GM21723 (cell line): ENCODE results near the gene KRTAP10-2.

Source experiments
- ATAC-seq: cut with Tn5 transposase; IDR thresholded peaks from one replicate; pipeline ENCODE4 v1.9.1; 2021; ENCODE audit warnings: mild to moderate bottlenecking, moderate library complexity; ENCODE audit not compliant: unreplicated experiment

The KRTAP10-2 gene

DNA sequence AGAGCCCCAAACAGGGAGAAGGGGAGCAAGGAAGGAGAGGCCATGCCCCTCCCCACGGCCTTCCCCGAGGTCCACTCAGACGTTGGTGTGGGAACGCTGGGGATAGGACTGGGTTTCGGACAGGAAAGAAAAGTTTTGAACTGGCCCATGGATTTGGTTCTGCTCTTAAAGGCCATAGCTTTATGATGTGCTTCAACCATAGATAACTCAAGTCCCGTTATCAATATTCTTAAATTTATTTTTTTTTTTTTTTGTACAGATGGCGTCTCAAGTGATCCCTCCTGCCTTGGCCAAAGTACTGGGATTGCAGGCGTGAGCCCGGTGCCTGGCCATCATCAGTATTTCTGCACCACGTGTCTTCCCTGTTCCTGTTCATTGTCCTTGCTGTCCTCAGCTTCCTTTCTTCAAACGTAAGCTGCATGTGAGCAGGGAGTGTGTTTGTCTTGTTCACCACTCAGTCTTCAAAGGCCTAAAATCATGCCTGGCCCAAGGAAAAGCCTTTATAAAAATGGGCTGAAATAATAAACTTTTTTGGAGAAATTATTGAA, 10.5 kb downstream of the KRTAP10-2 start:
- no peak for ATAC-seq

DNA sequence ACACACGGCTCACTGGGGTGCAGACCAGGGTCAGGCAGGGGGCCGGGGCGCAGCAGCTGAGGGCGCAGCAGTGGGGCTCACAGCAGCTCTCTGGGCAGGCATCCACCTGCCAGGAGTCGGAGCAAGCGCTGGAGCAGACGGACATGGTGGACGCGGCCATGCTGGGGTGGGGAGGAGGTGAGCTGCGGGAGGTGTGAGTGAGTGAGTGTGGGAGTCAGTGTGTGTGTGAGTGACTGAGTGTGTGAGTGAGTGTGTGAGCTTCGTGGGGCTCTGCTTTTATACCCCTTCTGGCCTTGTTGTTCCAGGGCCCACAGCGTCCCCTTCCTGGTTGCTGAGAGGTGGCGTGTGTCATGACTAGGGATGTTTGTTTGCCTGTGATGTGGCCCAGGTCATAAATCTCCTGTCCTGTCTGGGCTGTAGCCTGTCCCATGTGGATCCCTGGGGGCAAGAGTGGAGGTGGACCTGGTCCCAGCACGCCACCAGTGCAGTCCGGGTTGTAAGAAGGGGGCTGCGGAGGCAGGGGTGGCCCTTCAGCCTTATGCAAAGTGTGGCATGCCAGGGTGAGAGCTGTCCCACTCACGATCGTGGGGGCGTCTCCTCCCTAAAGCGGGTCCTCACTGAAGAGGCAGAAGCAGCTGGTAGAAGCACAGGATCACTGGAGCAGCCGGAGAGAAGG, 11.2 kb downstream of the KRTAP10-2 start, which contains the start of gene KRTAP10-1:
Gene KRTAP10-1, minus strand, starts transcription at position 205 of the 676 bp plus-strand sequence. Its CDS starts 45 bp downstream, at position 160.
- ATAC-seq: no peak

DNA sequence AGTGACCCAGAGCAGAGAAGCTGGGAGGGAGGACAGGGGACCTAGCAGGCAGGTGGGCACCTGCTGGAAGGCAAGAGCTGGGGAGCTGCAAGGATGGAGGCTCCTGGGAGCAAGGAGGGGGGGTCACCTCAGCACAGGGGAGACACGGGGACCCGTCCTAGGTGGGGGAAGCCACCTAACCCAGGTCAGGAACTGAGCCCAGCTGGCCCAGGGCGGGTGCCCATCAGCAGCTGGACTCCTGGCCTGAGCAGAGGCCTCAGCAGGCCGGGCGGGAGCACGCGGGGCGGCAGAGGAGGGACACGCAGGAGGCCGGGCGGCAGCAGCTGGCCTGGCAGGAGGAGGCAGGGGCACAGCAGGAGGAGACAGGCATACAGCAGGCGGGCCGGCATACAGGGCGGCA, 12.3 kb downstream of the KRTAP10-2 start:
- no peak for ATAC-seq

DNA sequence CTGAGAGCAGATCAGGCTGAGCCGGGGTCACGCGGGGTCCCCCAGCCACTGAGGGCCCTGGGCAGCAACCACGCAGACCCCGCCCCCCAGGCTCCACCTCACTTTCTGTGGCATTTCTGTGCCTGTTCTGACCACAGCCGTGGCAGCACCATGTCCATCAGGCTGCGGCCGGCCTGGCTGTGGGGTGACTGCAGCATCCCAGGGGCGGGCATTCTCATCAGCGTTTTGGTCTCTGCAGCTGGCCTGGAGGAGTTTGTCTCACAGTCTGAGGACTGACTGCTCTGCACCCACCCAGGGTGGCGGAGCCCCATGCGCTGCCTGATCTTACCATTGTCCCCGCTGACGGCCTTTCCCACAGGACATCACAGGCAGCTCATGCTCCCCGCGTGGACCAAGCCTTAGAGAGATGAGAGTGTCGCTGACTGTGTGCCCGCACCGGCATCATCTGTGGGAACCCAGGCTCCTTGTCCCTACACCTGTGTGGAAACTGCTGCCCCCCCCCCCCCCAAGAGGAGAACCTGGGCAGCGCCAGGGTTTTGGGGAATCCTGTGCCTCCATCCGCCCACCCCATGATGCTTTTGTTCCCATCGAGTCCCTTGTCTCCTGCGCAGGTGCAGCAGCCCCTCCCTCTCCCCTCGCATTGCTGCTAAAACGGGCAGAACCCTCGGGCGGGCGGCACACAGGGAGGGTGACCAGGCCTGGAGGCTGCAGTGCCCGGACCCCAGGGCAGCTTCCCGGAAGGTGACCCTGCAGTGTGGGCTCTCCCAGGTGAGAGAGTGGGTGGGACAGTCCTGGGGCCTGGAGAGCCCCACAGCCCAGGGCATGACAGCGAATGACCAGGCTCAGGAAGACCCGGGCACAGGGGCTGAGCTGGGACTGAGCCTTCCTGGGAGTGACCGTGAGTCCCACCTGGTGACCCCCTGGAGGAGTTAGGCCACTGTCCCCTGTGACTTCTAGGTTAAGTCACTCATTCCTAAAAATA, 13.1 kb downstream of the KRTAP10-2 start:
- ATAC-seq: no peak

DNA sequence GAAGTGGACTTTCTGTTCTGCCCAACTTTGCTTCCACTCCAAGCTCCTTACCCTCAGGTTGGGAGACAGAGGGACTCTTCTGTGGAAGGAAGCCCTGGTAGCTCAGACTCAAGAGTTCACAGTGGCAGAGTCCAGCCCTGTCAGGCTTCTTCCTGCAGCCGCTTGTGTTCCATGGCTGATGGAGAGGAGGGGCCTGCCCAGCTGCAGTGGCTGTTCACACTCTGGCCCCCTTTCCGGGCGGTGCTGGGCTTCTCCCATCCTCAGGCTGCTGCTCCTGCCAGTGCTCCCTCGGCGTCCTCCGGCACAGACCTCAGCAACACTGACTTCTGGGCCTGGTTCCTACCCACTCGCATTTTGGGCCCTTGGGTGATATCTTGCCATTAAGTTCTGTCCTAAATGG, 15.3 kb downstream of the KRTAP10-2 start:
- ATAC-seq: no peak

DNA sequence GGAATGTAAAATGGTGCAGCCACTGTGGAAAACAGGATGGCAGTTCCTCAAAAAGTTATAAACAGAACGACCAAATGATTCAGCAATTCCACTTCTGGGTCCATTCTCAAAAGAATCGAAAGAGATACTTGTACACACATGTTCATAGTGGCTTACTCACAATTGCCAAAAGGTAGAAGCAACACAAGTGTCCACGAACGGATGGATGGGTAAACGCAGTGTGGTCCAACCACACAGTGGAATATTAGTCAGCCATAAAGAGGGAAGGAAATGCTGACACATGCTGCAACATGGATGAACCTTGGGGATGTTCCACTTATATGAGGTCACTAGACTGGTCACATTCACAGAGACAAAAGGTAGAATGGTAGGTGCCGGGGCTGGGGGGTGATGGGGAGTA, 16.6 kb downstream of the KRTAP10-2 start:
- no peak for ATAC-seq

DNA sequence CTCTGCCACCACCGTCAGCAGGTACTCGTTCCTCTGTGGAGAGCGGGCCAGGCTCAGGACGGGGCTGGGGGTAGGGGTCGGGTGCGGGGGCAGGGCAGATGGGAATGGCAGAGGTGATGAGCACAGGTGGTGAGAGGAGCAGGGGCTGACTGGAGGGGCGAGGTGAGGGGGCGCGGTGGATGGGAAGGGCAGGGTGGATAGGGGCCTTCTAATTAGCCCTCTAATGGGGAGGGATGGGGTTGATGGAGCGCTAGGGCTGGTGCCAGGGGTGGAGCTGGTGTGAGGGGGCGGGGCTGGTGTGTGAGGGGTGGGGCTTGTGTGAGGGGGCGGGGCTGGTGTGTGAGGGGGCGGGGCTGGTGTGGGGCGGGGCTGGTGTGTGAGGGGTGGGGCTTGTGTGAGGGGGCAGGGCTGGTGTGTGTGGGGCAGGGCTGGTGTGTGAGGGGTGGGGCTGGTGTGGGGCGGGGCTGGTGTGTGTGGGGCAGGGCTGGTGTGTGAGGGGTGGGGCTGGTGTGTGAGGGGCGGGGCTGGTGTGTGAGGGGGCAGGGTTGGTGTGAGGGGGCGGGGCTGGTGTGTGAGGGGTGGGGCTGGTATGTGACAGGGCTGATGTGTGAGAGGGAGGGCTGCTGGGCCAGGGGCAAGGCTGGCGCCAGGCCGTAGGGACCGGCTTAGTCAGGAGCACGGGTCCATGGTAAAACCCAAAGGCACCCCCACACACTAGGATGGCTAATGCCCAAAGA, 17.2 kb downstream of the KRTAP10-2 start:
- ATAC-seq: no peak

DNA sequence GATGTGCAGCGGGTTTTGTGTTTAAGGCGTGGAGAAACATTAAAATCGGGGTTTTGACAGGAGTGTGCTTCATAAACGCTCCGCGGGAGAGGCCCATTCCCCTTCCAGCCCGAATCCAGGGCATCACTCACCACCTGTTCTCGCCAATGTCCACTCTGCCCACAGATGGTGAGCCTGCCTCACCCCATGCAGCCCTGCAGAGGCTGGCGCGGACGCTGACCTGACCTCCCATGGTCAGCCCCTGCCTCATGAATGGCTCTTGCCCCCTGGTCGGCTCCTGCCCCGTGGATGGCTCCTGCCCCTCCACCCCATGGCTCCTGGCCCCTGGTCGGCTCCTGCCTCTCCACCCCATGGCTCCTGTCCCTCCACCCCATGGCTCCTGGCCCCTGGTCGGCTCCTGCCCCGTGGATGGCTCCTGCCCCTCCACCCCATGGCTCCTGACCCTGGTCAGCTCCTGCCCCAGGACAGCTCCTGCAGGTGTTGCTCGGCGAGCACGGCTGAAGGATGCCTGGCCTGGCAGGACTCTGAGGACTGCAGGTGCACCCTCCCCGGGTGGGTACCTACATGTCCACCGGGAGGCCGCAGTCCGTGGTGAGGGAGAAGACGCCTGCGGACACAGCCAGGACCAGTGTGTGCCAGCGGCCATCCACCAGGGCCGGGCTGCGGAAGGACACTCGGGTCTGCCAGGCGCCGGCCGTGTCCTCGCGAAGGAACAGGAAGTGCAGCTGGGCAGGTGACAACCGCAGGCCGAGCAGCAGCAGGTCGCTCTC, 18.0 kb downstream of the KRTAP10-2 start:
- ATAC-seq: no peak

DNA sequence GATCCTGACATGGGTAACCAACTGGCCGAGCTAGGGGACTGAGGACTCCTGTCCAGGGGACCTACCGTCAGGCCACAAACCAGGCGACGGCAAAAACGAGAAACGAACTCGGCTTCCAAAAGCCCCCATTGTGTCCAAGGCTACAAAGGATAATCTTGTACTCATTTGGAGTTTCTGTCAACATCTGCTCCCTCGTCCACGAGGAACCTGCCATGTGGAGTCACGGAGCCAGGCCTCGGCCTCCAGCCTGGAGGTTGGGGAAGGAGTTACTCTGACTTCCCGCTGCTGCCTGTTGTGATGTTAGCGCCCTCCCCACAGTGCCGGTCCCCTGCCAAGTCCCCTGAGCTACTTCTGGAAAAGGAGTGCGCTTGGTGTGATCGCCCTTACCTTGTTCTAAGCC, 18.6 kb downstream of the KRTAP10-2 start:
- ATAC-seq: no peak

DNA sequence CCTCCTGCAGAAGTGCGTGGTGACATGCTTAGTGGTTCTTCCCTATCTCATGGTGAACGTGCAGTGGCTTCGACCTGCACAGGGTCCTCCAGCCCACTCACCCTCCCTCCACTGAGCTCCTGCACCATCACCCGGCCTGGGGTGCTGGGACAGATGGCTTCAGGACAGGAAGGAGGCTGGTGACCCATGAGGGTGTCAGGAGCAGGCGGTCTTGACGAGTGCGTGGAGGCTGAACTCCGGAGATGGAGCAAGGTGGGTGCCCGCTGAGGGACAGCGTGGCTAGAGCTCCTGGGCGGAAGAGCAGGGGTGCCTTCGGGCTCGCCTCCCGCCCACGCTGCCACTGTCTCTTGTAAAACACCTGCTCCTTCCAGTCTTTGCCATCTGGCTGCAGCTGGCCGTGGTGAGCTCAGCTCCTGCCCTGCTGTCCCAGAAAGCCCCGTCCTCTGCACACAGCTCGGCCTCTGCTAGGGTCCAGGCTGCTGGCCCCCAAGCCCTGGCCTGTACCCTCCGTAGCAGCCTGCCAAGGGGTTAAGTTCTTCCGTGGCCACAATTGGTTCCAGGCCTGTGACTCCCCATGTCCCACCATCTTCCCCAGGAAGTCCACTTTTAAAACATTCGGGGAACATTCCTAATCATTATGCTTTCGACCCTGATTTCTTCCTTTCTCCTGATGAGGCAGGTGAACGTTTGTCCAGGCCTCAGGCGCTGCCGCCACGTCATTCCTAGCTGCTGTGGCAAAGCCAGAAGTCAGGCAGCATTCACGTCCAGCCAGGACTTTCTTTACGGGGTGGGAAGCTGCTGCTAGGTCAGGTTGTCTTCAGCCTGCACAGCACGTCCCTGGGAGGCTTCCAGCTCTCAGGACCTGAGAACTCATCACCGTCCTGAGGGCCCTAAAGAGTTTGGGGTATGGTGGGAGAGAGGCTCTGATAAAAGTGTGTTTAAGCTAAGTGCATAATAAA, 19.4 kb downstream of the KRTAP10-2 start:
- ATAC-seq: no peak

DNA sequence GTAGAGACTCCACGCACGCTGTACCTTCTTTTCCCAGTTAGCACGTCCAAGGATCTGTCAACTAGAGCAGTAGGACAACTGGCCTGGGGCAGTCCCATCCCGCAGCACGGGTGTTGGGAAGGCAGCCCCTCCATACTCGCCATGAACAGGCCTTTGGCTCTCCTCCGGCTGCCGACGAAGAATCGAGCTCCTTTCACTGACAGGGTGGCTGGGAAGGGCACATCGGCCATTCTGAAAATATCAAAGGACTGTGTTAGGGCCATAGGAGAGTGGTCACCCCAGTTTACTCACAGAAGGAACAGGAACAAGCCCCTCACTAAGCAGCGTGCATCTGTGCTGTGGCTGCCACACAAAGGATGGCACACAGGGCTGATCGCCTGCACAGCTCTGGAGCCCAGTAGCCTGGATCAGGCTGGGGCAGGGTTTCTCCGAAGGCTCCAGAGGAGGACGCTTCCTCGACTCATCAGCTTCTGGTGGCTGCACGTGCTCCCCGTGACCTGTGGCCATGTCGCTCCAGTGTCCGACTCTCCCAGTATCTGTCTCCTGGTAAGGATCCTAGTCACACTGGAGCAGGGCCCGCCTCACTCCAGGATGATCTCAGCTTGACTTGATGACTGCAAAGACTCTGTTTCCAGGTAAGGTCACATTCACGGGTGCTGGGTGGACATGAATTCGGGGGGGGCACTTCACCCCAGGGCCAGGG, 20.3 kb downstream of the KRTAP10-2 start:
- no peak for ATAC-seq

DNA sequence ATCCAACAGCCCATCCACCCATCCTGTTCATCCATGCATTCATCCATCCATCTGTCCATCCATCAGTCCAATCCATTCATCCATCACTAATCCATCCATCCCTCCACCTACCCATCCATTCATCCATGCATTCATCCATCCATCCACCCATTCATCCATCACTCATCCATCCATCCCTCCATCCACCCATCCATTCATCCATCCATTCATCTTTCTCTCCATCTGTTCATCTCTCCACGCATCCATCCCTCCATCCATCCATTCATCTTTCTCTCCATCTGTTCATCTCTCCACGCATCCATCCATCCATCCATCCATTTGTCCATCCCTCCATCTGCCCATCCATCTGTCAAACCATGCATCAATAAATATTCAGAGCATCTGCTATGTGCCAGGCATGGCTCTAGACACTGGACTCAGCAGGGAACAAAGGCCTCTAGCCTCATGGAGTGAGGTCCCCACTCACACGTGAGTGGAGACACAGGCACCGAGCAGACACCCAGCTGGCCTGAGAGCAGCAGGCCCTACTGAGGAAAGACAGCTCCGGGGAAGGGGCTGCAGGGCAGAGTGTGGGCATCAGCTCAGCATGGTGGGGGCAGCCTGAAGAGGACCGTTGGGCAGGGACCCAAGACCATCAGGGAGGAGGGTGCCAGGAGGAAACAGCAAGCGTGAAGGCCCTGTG, 20.9 kb downstream of the KRTAP10-2 start:
- ATAC-seq: no peak

DNA sequence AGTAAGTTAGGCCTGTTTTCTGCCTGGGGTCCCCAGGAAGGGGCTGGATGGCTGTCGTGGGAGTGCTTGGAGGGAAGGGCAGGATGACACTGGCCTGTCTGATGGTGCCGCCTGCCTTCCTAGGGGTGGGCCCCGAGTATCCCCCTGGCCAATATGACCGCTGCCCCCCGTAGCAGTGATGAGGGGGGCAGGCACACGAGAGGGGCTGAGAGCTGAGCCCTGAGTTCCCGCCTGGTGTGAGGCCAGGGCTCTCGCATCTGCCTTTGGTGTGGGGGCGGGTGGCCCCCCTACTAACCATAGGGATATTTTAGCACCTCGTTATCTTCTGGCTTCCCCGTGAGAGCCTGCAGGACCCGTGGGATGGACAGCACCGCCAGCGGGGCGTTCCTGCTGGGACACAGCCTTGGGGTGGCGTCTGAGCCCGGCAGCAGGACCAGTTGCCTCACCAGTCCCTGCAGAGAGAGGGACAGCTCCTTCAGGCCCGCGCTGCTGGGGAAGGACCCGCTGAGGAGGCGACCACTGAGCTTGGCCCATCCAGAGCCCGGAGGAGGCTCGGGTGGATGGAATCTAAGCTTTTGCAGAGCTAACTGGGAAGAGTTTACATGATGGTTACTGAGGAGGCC, 21.7 kb downstream of the KRTAP10-2 start:
- no peak for ATAC-seq

DNA sequence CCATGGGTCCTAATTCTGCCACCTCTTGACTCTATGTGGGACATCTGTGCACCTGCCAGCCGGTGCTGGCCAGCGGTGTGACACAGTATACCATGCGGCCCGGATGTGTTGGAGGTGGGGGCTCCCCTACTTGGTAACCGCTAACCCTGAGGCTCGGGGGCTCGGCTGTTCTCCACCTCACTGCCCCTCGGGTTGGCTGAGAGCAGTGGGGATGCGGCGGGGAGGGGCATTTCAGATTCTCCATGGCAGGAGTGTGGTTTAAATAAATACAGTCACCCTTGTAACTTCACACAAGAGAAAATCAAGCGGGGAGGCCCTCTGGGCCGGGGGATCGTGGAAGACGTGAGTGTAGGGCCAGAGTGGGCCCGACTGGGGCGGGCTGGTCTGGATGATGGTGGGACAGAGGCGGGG, 22.3 kb downstream of the KRTAP10-2 start:
- no peak for ATAC-seq

DNA sequence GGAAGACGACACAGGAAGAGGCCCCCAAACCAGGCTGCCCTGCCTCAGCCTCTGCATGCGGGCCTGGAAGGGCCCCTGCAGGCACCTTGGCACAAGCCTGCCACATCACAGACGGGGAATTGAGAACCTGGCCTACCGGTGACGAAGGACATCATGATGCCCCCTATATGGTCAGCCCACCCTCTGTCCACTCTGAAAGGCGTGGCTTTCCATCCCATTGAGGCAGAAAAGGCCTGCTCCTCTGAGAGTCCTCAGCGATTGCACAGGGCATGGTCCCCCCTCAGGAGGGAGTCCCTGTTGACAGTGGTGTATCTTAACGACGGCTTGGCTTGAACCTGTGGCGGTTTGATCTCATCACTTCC, 22.7 kb downstream of the KRTAP10-2 start:
- ATAC-seq: no peak

DNA sequence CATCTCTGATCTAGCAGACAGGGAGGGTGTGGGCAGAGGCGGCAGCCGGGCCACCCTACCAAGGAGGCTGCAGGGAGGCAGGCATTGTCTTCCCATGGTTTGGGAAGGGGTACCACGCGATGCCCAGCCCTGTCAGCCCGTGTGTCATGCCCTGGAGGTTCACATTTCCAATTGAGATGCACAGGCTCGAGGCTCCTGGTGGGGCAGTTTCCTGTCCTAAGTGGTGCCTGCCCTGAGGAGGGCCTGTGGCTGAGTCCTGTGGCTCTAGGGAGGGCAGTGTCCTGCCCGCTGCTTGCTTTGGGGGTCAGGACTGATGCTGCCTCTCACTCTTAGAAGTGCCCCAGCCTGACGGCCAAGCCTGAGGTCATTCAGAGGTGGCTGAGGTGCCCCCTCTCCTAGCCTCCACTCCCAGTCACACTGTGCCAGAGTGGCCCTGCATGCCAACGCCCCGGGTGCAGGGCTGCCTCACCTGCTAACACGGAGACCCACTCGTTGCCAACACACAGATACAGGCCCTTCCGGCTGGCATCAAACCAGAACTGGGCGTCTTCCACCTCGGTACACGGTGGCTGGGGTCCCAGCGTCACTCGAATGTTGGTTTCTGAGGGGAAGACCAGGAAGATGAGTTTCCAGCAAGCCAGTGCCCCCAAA, 23.2 kb downstream of the KRTAP10-2 start:
- no peak for ATAC-seq
